A673 (cell line): Measurements from ENCODE around the gene DOCK1. TPM values are rescaled to one million over a fixed set of nuclear protein-coding genes. Genes with fewer than 3 reads are reported as not detected.

Experiments
- BruUV-seq: library from RNA; stranded (reverse); fragments of 400-500 nt; replicated peaks from 2 replicates; lab custom pipeline; 2021; lab: Mats Ljungman, UMichigan
- CTCF ChIA-PET: fragments of 300-600 bp; sonication (Branson Sonifier 250); formaldehyde crosslinking; loops from one replicate; lab custom pipeline; 2022; ENCODE audit warnings: antibody characterized with exemption; lab: Charles Lee
- POLR2A ChIA-PET: fragments of 300-600 bp; sonication (Branson Sonifier 250); formaldehyde crosslinking; loops from one replicate; lab custom pipeline; 2022; ENCODE audit warnings: antibody characterized with exemption; ENCODE audit not compliant: low non-redundant PET; lab: Charles Lee
- DNase-seq: peaks from one replicate; pipeline ENCODE4 v3.0.0-alpha.2; 2015; ENCODE audit warnings: low spot score
- H3K27ac ChIP-seq: fragments of 200-600 bp; sonication (generic); 2 replicates; pipeline ENCODE4 v1.5.1; 2016; ENCODE audit warnings: mixed run types, low read depth, mild to moderate bottlenecking, mixed read lengths, antibody characterized with exemption, low read length; ENCODE audit not compliant: poor library complexity, severe bottlenecking
- H3K27me3 ChIP-seq: fragments of 200-600 bp; sonication (generic); replicated peaks from 2 replicates; pipeline ENCODE4 v1.6.1; 2017; ENCODE audit warnings: mixed run types, low read depth, mild to moderate bottlenecking, mixed read lengths, antibody characterized with exemption, low read length; ENCODE audit not compliant: insufficient read depth, poor library complexity
- H3K36me3 ChIP-seq: fragments of 200-600 bp; sonication (generic); 2 replicates; pipeline ENCODE4 v1.6.1; 2016; ENCODE audit warnings: mixed run types, mild to moderate bottlenecking, mixed read lengths, antibody characterized with exemption, low read length; ENCODE audit not compliant: insufficient read depth, poor library complexity, severe bottlenecking
- H3K4me1 ChIP-seq: fragments of 200-600 bp; sonication (generic); 2 replicates; pipeline ENCODE4 v1.6.1; 2017; ENCODE audit warnings: mixed run types, mild to moderate bottlenecking, mixed read lengths, antibody characterized with exemption, low read length; ENCODE audit not compliant: insufficient read depth, poor library complexity, severe bottlenecking
- H3K4me3 ChIP-seq: fragments of 200-600 bp; sonication (generic); 2 replicates; pipeline ENCODE4 v1.5.1; 2016; ENCODE audit warnings: low read depth, mixed run types, mild to moderate bottlenecking, mixed read lengths, low read length; ENCODE audit not compliant: poor library complexity, severe bottlenecking
- H3K9me3 ChIP-seq: fragments of 200-600 bp; sonication (generic); 2 replicates; pipeline ENCODE4 v1.6.1; 2016; ENCODE audit warnings: mixed run types, low read depth, mild to moderate bottlenecking, mixed read lengths, antibody characterized with exemption, low read length; ENCODE audit not compliant: poor library complexity, severe bottlenecking
- CTCF ChIP-seq: fragments of 300-800, 200-600 bp; sonication (generic); conservative IDR thresholded peaks from 2 replicates; pipeline ENCODE4 v1.5.1; 2017; ENCODE audit warnings: low read depth, mild to moderate bottlenecking, antibody characterized with exemption, low read length, moderate library complexity, mixed read lengths
- EZH2 ChIP-seq: fragments of 200-600 bp; sonication (generic); IDR thresholded peaks from 2 replicates; pipeline ENCODE4 v1.6.1; 2017; ENCODE audit warnings: borderline replicate concordance, low read depth, mild to moderate bottlenecking, mixed read lengths, antibody characterized with exemption, low read length; ENCODE audit not compliant: poor library complexity, severe bottlenecking
- intact Hi-C: fragments of 100-400 bp; cut with micrococcal nuclease; formaldehyde crosslinking; loops from one replicate; pipeline ENCODE4 v1.10.0; 2022; ENCODE audit not compliant: unreplicated experiment
- total RNA-seq: library from RNA; stranded (reverse); gene quantifications from 2 replicates; pipeline ENCODE4 v1.2.3, GENCODE V29; 2021

DOCK1 gene
- total RNA-seq, 1 experiment from 2014 or later = 30.7 TPM

GRCh38 chr10:126907423-126907970 is 2.3 kb downstream of the DOCK1 start:
- ChIA-PET POLR2A (no interaction called here), CTCF (no interaction called here)
- Histone ChIP-seq H3K4me3 (no peak overlapping the region), H3K27ac (no peak overlapping the region), H3K4me1 (peaks cover 13% of the 10 kb centered on the region), H3K9me3 (no peaks in the 10 kb centered on the region), H3K36me3 (no peaks in the 10 kb centered on the region), H3K27me3 (no peaks in the 10 kb centered on the region)
- intact Hi-C loops = no loop called here
- TF ChIP-seq EZH2 (no peak), CTCF (no peak)
- no peak for DNase-seq
- TSS peak; percentile 19 for BruUV-seq

GRCh38 chr10:126908225-126908624 is 3.0 kb downstream of the DOCK1 start:
- H3K4me3 ChIP-seq = no peak overlapping the region
- H3K4me1 ChIP-seq = peaks cover 13% of the 10 kb centered on the region
- CTCF ChIA-PET = no interaction called here
- H3K27me3 ChIP-seq = no peaks in the 10 kb centered on the region
- H3K36me3 ChIP-seq = no peaks in the 10 kb centered on the region
- H3K9me3 ChIP-seq = no peaks in the 10 kb centered on the region
- no peak for DNase-seq
- intact Hi-C loops = no loop called here
- BruUV-seq = no TSS peak
- TF ChIP-seq CTCF (no peak), EZH2 (no peak)
- POLR2A ChIA-PET = no interaction called here
- H3K27ac ChIP-seq = no peak overlapping the region

- no peaks in the 10 kb centered on the region for H3K36me3 ChIP-seq
- H3K27ac ChIP-seq = no peak overlapping the region
- no peak for DNase-seq
- TF ChIP-seq EZH2 (no peak), CTCF (no peak)
- no peaks in the 10 kb centered on the region for H3K27me3 ChIP-seq
- peaks cover 13% of the 10 kb centered on the region for H3K4me1 ChIP-seq
- CTCF ChIA-PET = no interaction called here
- no peaks in the 10 kb centered on the region for H3K9me3 ChIP-seq
- H3K4me3 ChIP-seq = no peak overlapping the region
- intact Hi-C loops = no loop called here
- POLR2A ChIA-PET = no interaction called here
- BruUV-seq = no TSS peak
These were observed 3.5 kb downstream of the DOCK1 start for GRCh38 chr10:126908729-126909128.
